G401.6 (cell line): ENCODE data around the gene OGFOD2.

ENCODE experiments used
- FAIRE-seq: peaks from 2 replicates; lab custom pipeline; 2012; peaks lifted over from hg19 to GRCh38; lab: Jason Lieb, UNC

The OGFOD2 gene

GRCh38 chr12:122977655-122978392 is 2.8 kb downstream of the OGFOD2 start:
- FAIRE-seq: no peak

GRCh38 chr12:122978507-122978955 is 3.5 kb downstream of the OGFOD2 start:
- FAIRE-seq: no peak

- FAIRE-seq: no peak
Measured at GRCh38 chr12:122979001-122979907, 4.2 kb downstream of the OGFOD2 start.

GRCh38 chr12:122979908-122980182 is 4.8 kb downstream of the OGFOD2 start:
- FAIRE-seq: no peak

DNA sequence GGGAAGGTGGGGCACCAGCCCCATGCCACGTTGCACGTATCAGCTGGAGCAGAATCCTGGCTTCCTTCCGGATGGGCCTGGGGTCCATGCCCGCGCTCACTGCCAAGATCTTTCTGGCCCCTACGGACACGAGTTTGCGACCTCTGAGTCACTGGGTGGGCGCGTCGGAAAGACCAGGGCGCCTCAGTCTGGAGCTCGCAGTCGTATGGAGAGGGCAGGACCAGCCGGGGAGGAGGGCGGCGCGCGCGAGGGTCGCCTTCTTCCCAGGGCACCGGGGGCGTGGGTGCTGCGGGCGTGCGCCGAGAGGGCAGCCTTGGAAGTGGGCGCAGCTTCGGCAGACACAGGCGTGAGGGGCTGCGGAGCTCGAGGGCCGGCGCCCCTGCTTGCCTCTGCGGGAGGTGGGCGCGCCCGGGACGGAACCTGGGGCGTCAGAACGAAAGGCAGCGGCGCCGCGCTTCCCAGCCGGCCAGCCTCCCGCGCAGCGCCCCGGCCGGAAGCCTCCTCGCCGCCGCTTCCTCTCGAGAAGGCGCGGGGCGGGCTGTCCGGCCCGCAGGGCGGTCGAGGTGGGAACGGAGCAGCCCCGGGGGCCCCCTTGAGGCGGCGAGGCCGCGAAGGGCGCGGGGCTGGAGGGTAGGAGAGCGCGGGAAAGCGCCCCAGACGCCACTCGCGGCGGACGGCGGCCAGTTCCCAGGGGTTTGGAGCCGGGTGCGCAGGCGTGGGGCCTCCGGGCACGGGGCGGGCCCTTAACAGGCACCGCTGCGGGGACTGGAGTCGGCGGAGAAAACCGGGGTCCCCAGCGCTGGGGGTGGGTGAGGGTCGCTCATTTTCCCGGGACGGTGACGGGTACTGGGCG is 5.4 kb downstream of the OGFOD2 start, which contains the start of gene ARL6IP4:
Gene ARL6IP4 (plus strand): TSS at position 499 of the 853 bp plus-strand sequence. CDS start 459 bp downstream, outside the sequence.
- no peak for FAIRE-seq

- FAIRE-seq: no peak
Measured at GRCh38 chr12:122981036-122981471, 6.0 kb downstream of the OGFOD2 start.

DNA sequence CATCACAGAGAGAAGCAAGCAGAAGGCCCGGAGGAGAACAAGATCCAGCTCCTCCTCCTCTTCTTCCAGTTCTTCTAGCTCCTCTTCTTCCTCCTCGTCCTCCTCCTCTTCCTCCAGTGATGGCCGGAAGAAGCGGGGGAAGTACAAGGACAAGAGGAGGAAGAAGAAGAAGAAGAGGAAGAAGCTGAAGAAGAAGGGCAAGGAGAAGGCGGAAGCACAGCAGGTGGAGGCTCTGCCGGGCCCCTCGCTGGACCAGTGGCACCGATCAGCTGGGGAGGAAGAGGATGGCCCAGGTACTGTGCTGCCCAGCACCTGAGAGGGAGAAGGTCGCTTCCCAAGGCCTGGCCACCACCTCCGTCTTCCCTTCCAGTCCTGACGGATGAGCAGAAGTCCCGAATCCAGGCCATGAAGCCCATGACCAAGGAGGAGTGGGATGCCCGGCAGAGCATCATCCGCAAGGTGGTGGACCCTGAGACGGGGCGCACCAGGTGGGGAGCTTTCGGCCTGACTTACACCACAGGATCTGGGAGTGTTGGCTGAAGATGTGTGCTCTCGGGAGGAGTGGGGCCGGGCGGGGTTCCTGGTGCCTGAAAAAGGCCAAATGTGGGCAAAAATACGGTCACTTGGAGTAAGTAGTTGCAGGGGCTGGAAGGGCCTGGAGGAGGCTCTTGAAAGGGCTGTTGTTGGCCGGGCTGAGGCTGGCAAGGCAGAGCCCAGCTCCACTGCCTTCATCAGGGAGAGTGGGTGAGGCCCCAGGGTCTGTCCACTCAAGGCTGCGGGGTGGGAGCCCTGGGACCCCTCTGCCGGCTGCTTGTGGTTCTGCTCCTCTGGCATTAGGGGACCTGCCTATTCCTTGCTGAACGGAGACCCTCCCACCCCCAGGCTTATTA is 6.8 kb downstream of the OGFOD2 start:
- no peak for FAIRE-seq

DNA sequence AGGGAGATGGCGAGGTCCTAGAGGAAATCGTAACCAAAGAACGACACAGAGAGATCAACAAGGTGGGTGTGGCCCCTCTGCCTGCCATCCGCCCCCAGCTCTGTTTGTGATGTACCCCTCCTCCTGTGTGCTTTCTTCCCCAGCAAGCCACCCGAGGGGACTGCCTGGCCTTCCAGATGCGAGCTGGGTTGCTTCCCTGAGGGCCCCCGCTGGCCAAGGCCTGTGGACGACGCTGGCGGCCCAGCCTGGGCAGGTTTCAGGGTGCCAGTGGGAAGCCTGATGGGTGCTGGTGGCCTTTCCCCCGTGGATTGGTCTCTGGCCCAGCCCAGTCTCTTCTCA is 7.4 kb downstream of the OGFOD2 start:
- no peak for FAIRE-seq

DNA sequence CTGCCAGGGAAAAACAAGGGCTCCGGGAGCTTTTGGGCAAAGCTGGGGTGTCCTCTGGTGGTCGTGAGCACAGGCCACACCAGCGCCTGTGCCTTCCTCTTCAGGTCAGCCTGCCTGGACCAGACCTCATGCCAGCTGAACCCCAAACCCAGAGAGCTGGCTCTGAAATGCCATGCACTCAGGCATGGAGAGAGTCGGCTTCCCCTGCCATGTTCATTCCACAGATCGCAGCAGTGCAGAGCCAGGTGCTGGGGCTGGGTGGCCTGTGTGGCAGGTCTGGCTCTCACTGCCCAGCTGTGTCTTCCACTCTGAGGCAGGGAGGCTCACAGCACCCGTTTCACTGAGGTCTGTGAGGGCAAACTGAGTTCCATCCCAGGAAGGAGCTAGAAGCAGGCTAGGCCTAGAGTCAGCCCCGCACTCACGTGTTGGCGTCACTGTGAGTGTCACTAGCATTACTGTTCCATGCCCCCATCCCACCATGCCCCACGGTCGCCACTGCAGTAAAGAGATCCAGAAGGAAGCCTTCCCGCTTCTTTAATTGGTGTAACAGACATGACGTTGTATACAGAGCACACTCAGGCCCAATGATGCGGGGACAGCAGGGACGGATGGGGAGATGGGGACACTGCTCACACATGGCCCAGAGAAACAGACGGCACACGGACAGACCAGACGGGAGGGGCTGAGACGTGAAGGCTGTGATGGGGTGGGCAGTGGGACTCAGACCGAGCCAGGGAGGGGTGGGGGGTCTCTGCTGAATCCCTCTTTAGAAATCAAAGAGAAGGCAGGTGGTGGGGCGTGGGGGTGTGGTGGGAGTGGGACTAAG is 8.1 kb downstream of the OGFOD2 start:
- no peak for FAIRE-seq

DNA sequence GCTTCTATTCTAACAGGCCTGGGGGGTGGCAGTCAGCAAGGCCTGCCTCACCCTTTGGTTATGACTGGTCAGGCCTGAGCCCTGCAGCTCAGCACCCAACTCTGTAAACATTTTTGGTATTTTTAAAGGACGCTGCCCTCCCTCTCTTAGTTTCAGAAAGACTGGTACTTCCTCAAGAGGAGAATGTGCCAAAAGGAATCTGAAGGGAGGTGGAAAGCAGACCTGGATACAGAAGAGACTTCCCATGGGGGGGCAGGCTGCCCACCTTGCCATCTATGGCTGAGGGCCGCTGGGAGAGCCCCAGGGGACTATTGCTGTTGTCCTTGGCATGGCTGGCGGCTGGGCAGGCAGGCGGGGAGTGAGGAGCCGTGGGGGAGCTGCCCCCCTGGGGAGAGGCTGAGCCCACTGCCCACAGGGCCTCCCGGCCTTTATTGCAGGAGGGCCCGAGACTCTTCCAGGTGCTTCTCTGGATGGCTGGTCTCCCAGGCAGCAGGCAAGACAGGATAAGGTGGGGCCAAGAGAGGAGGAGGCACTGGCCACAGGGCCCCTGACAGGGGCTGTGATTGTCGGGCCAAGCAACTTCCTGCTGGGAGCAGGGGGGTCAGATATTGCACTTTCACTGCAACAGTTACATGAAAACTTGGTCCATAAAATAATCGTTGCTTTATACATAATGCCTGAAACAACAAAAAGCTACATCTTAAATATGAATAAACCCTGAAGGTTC is 8.9 kb downstream of the OGFOD2 start:
- no peak for FAIRE-seq

DNA sequence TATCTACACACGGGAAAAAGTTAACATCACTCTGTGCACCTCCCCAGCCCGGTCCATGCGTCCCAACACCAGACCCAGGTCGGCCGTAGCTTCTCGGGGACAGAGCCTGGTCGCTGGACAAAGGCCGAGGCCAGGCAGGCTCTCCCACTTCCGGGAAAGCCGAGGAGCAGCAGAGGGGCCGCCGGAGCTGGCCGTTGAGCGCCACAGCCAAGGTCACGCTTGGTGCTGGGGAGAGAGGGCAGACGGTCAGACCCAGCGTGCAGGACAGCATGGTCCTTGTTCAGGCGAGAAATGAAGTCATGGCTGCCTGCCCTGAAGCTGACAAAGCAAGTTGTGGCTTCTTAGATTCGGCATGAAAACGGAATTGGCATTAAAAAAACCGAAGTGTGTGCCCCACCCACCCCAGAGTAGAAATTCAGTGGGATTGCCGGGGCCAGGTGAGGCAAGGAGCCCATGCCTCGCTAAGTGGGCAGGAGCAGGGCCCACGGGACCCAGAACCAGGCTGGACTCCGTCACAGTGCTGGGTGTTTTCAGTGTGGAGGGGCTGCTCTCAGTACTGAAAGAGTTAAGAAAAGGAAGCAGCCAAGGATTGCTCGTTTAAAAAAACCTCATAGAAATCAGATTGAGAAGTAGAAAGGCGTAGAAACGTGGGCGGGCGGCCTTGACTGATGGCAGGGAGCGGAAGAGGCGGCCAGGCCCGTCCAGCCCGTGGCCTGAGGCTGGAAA is 9.7 kb downstream of the OGFOD2 start:
- no peak for FAIRE-seq

DNA sequence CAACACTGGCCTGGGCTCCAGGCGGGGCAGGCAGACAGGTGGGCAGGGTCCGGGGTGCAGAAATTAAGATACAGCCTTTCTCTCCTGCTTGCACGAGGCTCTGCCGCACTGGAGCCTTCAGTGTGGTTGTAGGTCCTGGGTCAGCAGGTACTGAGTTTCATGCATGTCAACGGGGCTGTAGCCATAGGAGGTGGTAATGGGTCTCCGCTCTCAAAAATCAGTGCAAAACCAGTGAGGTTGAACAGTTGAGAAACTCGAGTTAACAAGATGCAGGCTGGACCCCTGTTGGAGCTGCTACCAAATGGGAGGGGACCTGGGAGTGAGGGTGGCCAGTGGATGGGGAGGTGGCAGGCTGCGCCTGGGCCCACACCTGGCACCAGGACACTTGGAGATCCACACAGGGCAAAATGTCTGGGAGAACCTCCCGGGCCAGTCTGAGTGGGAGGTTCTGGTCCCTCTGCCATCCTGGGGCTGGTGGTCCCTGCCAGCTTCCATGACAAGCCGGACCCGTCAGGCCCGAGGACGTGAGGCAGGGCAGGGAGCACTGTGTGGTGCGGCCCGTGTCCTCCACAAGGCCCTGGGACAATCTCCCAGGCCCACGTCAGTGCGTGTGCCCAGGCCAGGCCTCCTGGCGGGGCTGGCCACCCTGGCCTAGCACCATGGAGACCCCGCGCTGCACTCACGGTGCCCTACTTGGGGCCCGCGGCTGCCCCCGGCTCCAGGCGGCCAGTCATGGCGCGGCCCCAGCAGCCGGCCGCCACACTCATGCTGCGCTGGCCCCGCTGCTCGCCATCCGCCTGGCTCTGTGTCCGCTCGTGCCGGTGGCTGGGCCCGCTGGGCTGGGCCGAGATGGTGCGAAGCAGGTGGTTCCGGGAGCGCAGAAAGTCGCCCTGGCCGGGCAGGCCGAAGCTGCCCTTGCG is 10.6 kb downstream of the OGFOD2 start:
- no peak for FAIRE-seq

GRCh38 chr12:122986258-122986871 is 11.3 kb downstream of the OGFOD2 start:
- FAIRE-seq: no peak

GRCh38 chr12:122987086-122987951 is 12.3 kb downstream of the OGFOD2 start:
- FAIRE-seq: no peak

DNA sequence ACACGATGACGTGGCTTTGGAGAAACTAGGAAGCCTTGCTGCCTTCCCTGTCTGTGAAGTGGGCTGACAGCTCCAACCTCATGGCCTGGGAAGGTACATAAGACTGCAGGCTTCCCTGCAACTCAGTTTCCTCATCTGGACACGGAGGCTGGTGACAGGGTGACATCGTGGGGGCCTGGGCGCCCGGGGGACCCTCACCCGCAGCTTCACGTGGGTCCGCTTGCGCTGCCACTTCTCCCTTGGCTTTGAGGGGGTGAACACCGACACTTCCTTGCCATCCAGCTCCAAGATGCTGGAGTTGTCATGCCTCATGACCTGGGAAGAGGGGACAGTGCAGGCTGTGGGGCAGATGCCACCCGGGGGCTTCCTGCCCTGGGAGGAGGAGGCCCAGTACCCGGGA is 13.0 kb downstream of the OGFOD2 start:
- FAIRE-seq: no peak

DNA sequence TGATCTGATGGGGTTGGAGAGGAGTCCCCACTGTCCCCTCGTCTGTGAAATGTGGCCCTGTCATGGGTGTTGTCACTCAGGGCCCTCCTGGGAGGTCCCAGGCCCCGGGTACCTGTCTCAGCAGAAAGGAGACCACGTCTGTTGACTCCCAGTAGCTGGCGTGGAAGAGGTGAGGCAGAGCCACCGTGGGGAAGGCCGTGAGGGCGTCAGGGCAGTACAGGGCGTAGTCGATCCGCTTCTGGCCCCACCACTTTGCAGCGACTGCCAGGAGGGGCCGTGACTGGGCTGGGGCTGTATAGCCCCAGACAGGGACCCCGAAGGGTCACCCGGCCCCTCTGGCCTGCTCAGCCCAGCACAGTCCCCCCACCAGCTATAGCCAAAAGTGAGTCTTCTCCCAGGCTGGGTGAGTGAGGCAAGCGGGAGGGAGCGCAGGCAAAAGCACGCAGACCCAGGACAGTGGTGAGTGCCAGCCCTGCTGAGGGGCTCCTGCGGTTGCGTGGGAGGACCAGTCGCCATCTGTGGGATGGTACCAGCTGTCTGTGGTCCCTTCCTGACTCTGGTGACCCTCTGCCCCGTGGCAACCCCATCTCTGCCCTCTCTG is 13.7 kb downstream of the OGFOD2 start:
- no peak for FAIRE-seq
